H1 (cell line): ENCODE data around the gene UBE2E1. TPM values are rescaled to one million over a fixed set of nuclear protein-coding genes. Genes with fewer than 3 reads are reported as not detected.

Experiments used
- CBX8 ChIP-seq: fragments of 300-800, 300-1000 bp; sonication (generic); IDR thresholded peaks from 2 replicates; pipeline ENCODE4 v1.7.1; 2016; ENCODE audit warnings: low read depth, low read length, borderline replicate concordance
- EP300 ChIP-seq, 2 experiments: IDR thresholded peaks; 1 replicate in 1 of 2; 2 replicates in 1 of 2; pipeline ENCODE4 v1.6.1; 2011 to 2012; ENCODE audit warnings: low read depth in 2 of 2, low read length in 2 of 2, mild to moderate bottlenecking in 2 of 2, borderline replicate concordance in 1 of 2, inconsistent platforms in 1 of 2, moderate library complexity in 1 of 2
- JUN ChIP-seq: IDR thresholded peaks from 2 replicates; pipeline ENCODE4 v1.6.1; 2011; ENCODE audit warnings: low read depth, mild to moderate bottlenecking, improper control_type of control experiment, low read length
- MAFK ChIP-seq: IDR thresholded peaks from 2 replicates; pipeline ENCODE4 v1.6.1; 2012; ENCODE audit warnings: low read depth, mild to moderate bottlenecking, improper control_type of control experiment, low read length
- POLR2A ChIP-seq, 2 experiments: IDR thresholded peaks; 1 replicate in 1 of 2; 2 replicates in 1 of 2; pipeline ENCODE4 v1.6.1; 2011; ENCODE audit warnings: low read depth in 2 of 2, low read length in 2 of 2, mild to moderate bottlenecking in 2 of 2; ENCODE audit errors: control extremely low read depth in 1 of 2
- POU5F1 ChIP-seq: IDR thresholded peaks from 2 replicates; pipeline ENCODE4 v1.6.1; 2011; ENCODE audit warnings: low read depth, mild to moderate bottlenecking, low read length, moderate library complexity
- RAD21 ChIP-seq, 2 experiments: IDR thresholded peaks in 1 of 2; conservative IDR thresholded peaks in 1 of 2; 2 replicates each; pipeline ENCODE4 v1.6.1; 2011; ENCODE audit warnings: low read depth in 2 of 2, low read length in 2 of 2, improper control_type of control experiment in 1 of 2, inconsistent platforms in 1 of 2, mild to moderate bottlenecking in 1 of 2, moderate library complexity in 1 of 2
- SRF ChIP-seq: IDR thresholded peaks from 2 replicates; pipeline ENCODE4 v1.6.1; 2011; ENCODE audit warnings: mild to moderate bottlenecking, low read depth, low read length, moderate library complexity
- polyA plus RNA-seq, 7 experiments: library from polyadenylated mRNA; depleted of rRNA in 3 of 7; stranded (reverse) in 5 of 7; unstranded in 2 of 7; fragments of >200 nt in 5 of 7; fragments of 200-250 nt in 2 of 7; gene quantifications; 1 replicate in 5 of 7; 2 replicates in 1 of 7; 4 replicates in 1 of 7; pipeline versions ENCODE4 v1.2.1 to v1.2.3, GENCODE V29; 2011 to 2013; ENCODE audit warnings: missing spikeins in 2 of 7, mixed read lengths in 2 of 7
- total RNA-seq: library from RNA; stranded (reverse); fragmentation: NEBNext Ultra II Directional; extraction: Animal tissue kit (Norgen Biotek cat#: 25700); gene quantifications from 2 replicates; pipeline ENCODE4 v1.2.1, GENCODE V29; 2021
- TF ChIP-seq, protein P1 (sequence below): fragments of 300-600 bp; sonication (generic); IDR thresholded peaks from 2 replicates; pipeline ENCODE4 v1.7.1; 2012; ENCODE audit warnings: low read length, moderate library complexity, mild to moderate bottlenecking, inconsistent platforms; ENCODE audit not compliant: insufficient replicate concordance

Gene UBE2E1
- total and polyA plus RNA-seq, 2 of the 8 experiments (the other 6 are each of a cell fraction or from before 2014, with no cell fraction given), result 109 to 141 TPM

DNA sequence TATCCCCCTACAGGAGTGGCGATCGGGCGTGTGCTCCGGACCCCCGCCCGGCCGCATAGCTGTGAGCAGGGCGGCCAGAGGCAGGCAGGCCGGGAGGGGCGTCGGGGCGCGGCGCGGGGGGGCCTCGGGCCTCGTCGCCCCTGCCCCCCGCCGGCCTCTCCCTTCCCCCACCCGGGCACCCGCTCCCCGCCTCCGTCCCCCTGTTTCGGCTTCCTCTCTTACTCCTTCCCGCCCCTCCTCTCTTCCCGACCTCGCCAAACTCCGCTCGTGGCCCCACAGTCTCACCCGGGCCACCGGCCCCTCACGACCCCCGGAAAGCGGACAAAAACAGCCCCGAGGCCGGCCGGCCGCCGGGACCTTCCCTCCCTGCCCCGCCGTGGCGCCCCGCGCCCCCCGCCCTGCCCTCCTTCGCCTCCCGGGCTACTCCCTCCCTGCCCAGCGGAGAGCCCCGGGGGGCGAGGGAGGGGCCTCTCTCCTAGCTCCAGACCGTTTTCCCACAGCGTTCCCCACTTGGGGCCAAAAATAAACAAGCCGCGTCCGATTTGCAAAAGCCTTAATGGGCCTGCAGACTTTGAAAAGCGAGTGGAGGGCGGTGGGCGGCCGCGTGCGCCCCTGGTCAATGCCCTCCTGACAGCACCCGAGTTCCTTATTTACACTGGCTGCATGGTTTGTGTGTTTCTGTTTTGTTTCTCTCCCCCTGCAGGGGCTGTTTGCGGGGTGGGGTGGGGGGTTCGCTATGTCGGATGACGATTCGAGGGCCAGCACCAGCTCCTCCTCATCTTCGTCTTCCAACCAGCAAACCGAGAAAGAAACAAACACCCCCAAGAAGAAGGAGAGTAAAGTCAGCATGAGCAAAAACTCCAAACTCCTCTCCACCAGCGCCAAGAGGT, 1.0 kb downstream of the UBE2E1 start (continued):
- TF ChIP-seq, protein P1, sequence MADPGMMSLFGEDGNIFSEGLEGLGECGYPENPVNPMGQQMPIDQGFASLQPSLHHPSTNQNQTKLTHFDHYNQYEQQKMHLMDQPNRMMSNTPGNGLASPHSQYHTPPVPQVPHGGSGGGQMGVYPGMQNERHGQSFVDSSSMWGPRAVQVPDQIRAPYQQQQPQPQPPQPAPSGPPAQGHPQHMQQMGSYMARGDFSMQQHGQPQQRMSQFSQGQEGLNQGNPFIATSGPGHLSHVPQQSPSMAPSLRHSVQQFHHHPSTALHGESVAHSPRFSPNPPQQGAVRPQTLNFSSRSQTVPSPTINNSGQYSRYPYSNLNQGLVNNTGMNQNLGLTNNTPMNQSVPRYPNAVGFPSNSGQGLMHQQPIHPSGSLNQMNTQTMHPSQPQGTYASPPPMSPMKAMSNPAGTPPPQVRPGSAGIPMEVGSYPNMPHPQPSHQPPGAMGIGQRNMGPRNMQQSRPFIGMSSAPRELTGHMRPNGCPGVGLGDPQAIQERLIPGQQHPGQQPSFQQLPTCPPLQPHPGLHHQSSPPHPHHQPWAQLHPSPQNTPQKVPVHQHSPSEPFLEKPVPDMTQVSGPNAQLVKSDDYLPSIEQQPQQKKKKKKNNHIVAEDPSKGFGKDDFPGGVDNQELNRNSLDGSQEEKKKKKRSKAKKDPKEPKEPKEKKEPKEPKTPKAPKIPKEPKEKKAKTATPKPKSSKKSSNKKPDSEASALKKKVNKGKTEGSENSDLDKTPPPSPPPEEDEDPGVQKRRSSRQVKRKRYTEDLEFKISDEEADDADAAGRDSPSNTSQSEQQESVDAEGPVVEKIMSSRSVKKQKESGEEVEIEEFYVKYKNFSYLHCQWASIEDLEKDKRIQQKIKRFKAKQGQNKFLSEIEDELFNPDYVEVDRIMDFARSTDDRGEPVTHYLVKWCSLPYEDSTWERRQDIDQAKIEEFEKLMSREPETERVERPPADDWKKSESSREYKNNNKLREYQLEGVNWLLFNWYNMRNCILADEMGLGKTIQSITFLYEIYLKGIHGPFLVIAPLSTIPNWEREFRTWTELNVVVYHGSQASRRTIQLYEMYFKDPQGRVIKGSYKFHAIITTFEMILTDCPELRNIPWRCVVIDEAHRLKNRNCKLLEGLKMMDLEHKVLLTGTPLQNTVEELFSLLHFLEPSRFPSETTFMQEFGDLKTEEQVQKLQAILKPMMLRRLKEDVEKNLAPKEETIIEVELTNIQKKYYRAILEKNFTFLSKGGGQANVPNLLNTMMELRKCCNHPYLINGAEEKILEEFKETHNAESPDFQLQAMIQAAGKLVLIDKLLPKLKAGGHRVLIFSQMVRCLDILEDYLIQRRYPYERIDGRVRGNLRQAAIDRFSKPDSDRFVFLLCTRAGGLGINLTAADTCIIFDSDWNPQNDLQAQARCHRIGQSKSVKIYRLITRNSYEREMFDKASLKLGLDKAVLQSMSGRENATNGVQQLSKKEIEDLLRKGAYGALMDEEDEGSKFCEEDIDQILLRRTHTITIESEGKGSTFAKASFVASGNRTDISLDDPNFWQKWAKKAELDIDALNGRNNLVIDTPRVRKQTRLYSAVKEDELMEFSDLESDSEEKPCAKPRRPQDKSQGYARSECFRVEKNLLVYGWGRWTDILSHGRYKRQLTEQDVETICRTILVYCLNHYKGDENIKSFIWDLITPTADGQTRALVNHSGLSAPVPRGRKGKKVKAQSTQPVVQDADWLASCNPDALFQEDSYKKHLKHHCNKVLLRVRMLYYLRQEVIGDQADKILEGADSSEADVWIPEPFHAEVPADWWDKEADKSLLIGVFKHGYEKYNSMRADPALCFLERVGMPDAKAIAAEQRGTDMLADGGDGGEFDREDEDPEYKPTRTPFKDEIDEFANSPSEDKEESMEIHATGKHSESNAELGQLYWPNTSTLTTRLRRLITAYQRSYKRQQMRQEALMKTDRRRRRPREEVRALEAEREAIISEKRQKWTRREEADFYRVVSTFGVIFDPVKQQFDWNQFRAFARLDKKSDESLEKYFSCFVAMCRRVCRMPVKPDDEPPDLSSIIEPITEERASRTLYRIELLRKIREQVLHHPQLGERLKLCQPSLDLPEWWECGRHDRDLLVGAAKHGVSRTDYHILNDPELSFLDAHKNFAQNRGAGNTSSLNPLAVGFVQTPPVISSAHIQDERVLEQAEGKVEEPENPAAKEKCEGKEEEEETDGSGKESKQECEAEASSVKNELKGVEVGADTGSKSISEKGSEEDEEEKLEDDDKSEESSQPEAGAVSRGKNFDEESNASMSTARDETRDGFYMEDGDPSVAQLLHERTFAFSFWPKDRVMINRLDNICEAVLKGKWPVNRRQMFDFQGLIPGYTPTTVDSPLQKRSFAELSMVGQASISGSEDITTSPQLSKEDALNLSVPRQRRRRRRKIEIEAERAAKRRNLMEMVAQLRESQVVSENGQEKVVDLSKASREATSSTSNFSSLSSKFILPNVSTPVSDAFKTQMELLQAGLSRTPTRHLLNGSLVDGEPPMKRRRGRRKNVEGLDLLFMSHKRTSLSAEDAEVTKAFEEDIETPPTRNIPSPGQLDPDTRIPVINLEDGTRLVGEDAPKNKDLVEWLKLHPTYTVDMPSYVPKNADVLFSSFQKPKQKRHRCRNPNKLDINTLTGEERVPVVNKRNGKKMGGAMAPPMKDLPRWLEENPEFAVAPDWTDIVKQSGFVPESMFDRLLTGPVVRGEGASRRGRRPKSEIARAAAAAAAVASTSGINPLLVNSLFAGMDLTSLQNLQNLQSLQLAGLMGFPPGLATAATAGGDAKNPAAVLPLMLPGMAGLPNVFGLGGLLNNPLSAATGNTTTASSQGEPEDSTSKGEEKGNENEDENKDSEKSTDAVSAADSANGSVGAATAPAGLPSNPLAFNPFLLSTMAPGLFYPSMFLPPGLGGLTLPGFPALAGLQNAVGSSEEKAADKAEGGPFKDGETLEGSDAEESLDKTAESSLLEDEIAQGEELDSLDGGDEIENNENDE, result no peak
- TF ChIP-seq MAFK, result no peak
- TF ChIP-seq POU5F1, result no peak
- no peak for TF ChIP-seq EP300 (IDR thresholded peaks at IDR 0.05; ENCODE audit: borderline replicate concordance in 1 of 2, low read depth in 2 of 2, low read length in 2 of 2)
- TF ChIP-seq CBX8, result no peak
- no peak for TF ChIP-seq SRF
- TF ChIP-seq RAD21 (IDR thresholded peaks at IDR 0.05 in 1 of 2, conservative IDR thresholded peaks at IDR 0.05 in 1 of 2; ENCODE audit: low read depth in 2 of 2, low read length in 2 of 2), result no peak
- TF ChIP-seq JUN, result no peak
- TF ChIP-seq POLR2A (IDR thresholded peaks at IDR 0.05; ENCODE audit: control extremely low read depth in 1 of 2, low read depth in 2 of 2, low read length in 2 of 2), result no peak
